Measurements from ENCODE around the gene SYCN.

GRCh38 chr19:39238209-39238608 is 34.1 kb upstream of the SYCN start:
- TF ChIP-seq CTCF (IDR thresholded peaks at IDR 0.05) (no peak), POLR2A (IDR thresholded peaks at IDR 0.05) (no peak)

All from testis (tissue), 2 donors.